Neural progenitor cell (in vitro differentiated cells): ENCODE data around the gene PRSS57.

Experiments used
- CTCF ChIP-seq: fragments of 200-600 bp; sonication (generic); IDR thresholded peaks from 2 replicates; pipeline ENCODE4 v1.5.1; 2017; ENCODE audit warnings: antibody characterized with exemption, mild to moderate bottlenecking
- EZH2 ChIP-seq: fragments of 200-600 bp; sonication (generic); IDR thresholded peaks from 2 replicates; pipeline ENCODE4 v1.6.1; 2017; ENCODE audit warnings: antibody characterized with exemption, mild to moderate bottlenecking, moderate library complexity

GRCh38 chr19:676007-676338 is 19.3 kb downstream of the PRSS57 start:
- TF ChIP-seq EZH2 (no peak), CTCF (no peak)
